ENCODE measurements around the gene SLC34A1.

Gene SLC34A1

DNA sequence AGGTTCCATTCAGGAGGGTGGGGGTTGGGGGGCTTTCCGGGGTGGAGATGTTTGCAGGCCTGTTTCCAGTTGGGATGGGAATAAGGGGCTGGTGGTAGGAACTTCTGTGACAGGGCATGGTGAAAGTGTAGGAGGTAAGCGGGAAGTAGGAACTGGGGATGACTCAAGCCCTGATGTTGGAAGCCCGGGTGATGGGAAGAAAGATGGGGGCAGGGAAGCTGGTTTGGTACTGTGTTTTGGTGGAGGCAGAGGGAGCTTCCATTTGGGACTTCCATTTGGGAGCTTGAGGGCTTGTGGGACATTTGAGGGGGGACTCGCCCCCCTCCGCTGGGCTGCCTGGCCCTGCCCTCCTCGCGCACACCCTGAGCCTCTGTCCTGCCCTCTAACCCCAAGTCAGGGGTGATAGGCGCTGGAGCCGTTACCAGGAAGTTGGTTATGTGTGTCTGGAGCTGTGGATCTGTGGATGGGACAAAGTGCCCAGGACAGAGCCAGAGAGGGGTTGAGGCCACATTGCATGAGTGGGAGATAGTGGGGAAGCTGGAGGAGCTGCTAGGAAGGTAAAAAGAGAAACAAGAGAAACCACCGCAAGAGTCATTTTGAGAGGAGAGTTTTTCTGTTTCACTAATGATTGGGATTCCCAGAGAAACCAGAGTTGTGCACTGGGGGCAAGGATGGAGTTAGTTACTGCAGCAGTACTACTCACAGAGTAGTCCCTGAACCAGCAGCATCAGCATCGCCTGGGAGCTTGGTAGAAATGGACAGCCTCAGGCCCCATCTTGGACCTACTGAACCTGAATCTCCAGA, 19.9 kb upstream of the SLC34A1 start:
- no peak for DNase-seq (ENCODE audit: low read depth)
- TF ChIP-seq, protein P1, sequence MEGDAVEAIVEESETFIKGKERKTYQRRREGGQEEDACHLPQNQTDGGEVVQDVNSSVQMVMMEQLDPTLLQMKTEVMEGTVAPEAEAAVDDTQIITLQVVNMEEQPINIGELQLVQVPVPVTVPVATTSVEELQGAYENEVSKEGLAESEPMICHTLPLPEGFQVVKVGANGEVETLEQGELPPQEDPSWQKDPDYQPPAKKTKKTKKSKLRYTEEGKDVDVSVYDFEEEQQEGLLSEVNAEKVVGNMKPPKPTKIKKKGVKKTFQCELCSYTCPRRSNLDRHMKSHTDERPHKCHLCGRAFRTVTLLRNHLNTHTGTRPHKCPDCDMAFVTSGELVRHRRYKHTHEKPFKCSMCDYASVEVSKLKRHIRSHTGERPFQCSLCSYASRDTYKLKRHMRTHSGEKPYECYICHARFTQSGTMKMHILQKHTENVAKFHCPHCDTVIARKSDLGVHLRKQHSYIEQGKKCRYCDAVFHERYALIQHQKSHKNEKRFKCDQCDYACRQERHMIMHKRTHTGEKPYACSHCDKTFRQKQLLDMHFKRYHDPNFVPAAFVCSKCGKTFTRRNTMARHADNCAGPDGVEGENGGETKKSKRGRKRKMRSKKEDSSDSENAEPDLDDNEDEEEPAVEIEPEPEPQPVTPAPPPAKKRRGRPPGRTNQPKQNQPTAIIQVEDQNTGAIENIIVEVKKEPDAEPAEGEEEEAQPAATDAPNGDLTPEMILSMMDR (conservative IDR thresholded peaks at IDR 0.05; ENCODE audit: low read depth, low read length): no peak
- H3K4me3 ChIP-seq (ENCODE audit: low read length): no peak overlapping the region

DNA sequence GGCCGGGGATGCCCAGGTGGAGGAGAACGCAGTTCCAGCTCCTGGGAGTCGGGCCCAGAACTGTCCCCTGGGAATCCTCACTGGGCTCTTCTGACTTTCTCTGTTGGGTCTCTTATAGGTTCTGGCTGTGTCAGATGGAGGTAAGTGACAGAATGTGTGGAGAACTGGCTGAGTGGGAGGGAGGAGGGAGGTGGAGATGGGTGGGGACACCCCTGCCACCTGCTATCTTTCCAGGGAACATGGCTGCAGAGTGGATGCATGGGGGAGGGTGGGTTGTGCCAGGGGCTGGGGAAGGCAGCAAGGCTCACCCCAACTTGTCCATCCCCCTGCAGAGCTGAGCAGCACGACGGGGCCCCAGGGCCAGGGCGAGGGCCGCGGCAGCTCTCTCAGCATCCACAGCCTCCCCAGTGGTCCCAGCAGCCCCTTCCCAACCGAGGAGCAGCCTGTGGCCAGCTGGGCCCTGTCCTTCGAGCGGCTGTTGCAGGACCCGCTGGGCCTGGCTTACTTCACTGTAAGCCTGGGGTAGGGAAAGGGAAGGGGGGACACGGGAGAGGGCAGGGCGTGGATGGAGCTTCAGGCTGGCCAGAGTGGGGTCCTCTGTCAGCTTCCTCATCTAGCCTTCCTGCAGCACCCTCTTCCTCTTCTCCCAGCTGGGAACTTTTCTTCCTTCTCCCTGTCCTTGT, 18.2 kb upstream of the SLC34A1 start:
- H3K4me3 ChIP-seq (ENCODE audit: low read length): no peak overlapping the region
- DNase-seq (ENCODE audit: low read depth): no peak
- TF ChIP-seq, protein P1 (conservative IDR thresholded peaks at IDR 0.05; ENCODE audit: low read depth, low read length): no peak

DNA sequence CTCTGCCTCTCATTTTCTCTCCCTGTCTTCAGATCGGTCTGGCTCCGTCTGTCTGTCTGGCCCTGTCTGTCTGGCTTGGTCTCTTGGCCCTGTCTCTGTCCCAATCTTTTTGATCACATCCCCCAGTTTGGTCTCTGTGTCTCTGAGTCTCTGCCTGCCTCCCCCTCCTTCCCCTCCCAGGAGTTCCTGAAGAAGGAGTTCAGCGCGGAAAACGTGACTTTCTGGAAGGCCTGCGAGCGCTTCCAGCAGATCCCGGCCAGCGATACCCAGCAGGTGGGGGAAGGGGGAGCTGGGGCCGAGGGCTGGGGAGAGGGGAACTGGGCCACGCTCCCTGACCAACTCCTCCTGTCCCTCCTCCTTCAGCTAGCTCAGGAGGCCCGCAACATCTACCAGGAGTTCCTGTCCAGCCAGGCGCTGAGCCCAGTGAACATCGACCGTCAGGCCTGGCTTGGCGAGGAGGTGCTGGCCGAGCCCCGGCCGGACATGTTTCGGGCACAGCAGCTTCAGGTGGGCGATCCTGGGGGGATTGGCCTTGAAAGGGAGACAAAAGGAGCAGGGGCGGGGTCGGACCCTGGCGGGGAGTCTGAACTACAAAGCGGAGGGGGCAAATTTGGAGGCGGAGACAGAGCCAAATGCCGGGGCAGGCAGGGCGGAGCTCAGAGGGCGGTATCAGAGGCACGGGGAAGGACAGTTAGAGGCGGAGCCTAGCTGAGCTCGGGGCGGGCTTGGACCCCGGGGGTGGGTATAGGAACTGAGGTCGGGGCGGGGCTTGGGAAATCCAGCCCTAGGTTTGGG, 17.5 kb upstream of the SLC34A1 start:
- H3K4me3 ChIP-seq (ENCODE audit: low read length): peak overlapping the region; percentile 54

DNA sequence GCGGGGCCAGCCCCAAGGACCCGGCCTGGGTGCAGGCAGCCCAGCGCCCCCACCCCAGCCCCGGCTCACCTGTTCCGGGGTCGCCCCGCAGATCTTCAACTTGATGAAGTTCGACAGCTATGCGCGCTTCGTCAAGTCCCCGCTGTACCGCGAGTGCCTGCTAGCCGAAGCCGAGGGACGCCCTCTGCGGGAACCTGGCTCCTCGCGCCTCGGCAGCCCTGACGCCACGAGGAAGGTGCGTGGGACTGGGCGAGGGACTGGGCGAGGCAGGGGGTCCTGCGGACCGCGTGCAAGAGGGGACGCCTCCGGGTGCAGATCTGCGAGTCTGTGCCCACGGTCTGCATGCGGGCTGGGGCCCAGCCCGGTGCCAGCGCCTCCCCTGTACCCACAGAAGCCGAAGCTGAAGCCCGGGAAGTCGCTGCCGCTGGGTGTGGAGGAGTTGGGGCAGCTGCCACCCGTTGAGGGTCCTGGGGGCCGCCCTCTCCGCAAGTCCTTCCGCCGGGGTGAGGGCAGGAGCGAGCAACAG, 16.8 kb upstream of the SLC34A1 start:
- TF ChIP-seq, protein P1 (conservative IDR thresholded peaks at IDR 0.05; ENCODE audit: low read depth, low read length): peak; percentile 17
- no peak for DNase-seq (ENCODE audit: low read depth)
- peak overlapping the region; percentile 54 for H3K4me3 ChIP-seq (ENCODE audit: low read length)

More for the DNA sequence above, 17.5 kb upstream of the SLC34A1 start:
- TF ChIP-seq, protein P1 (conservative IDR thresholded peaks at IDR 0.05; ENCODE audit: low read depth, low read length): no peak
- peak; percentile 33 for DNase-seq (ENCODE audit: low read depth)

DNA sequence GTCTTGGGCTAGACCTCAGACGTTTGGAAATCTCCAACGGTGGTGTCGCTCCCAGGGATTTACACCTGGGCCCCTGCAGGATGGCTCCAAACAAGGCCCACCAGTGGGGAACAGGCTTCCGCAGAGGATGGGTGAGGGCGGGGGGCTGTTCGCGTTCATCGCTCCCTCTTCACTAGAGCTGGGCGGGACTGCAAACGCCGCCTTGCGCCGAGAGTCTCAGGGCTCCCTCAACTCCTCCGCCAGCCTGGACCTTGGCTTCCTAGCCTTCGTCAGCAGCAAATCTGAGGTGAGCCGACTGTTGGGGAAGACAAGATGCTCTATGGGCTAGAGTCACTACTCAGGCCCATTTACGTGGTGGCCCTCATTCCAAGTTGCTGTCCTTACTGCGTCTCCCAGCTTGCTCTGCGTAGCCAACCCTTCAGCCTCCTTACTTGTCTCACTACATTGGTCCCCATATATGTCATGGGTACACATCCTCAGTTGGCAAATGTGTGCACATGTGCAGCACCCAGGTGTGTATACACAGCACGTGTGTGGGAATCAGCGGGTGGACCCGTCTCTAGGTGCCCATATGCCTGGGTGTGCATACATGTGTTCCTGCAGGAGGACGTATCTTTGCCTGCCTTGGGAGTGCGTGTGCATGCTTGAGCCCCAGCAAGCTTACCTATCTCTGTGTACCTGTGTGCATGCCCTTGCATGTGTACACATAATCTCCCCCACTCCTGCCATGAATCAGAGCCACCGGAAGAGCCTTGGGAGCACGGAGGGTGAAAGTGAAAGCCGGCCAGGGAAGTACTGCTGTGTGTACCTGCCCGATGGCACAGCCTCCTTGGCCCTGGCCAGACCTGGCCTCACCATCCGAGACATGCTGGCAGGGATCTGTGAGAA, 16.0 kb upstream of the SLC34A1 start:
- DNase-seq (ENCODE audit: low read depth): no peak
- H3K4me3 ChIP-seq (ENCODE audit: low read length): no peak overlapping the region
- TF ChIP-seq, protein P1 (conservative IDR thresholded peaks at IDR 0.05; ENCODE audit: low read depth, low read length): no peak
